ENCODE results near the gene CDC25A. TPM values are rescaled to one million over a fixed set of nuclear protein-coding genes. Genes with fewer than 3 reads are reported as not detected.

The CDC25A gene
- total and polyA plus RNA-seq, 2 of the 8 experiments (the other 6 are each of a cell fraction or from before 2014, with no cell fraction given) = 20.7 to 62.1 TPM

DNA sequence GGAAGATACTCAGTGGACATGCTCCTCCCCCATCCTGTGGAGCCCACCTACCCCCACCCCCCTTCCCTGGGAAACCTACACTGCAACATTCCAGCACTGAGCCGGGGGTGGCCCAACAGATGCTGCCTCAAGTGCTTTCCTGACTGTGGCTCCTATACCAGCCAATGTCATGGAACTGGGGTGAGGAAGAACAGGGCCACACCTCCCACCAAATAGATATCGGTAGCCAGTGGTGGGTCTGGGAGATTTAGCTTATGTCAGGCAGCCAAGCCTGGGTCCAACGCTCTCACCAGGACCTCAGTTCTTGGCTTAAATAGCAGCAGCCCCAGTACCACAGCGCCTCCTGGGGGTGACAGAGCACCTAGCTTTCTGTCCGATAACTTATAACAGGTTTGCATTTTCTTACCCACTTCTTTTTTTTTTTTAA is 30.3 kb downstream of the CDC25A start (continued):
- TF ChIP-seq EP300 (IDR thresholded peaks at IDR 0.05; ENCODE audit: borderline replicate concordance in 1 of 2, low read depth in 2 of 2, low read length in 2 of 2) (no peak), POLR2AphosphoS5 (IDR thresholded peaks at IDR 0.05; ENCODE audit: low read depth, low read length) (peak; percentile 72), TAF1 (IDR thresholded peaks at IDR 0.05; ENCODE audit: low read depth, low read length) (no peak)

All from H1 (cell line).